ENCODE results near the gene ARHGEF6.

The ARHGEF6 gene

GRCh38 chrX:136687457-136687856 is 93.3 kb downstream of the ARHGEF6 start:
- Histone ChIP-seq H3K79me1 (replicated peaks; ENCODE audit: low read length, poor library complexity, severe bottlenecking) (no peaks in the 10 kb centered on the region), H3K4ac (ENCODE audit: low read depth in 1 of 2, low read length in 2 of 2) (no peak overlapping the region), H3K14ac (ENCODE audit: low read length in 2 of 2) (no peak overlapping the region), H3K4me3 (ENCODE audit: insufficient read depth in 1 of 2, low read depth in 1 of 2, low read length in 2 of 2) (no peak overlapping the region), H4K8ac (ENCODE audit: low read length) (no peak overlapping the region), H2AK5ac (ENCODE audit: low read length, severe bottlenecking) (no peak overlapping the region), H2AFZ (ENCODE audit: low read depth, low read length) (no peak overlapping the region), H2BK5ac (ENCODE audit: low read depth, low read length, poor library complexity, severe bottlenecking) (no peak overlapping the region), H3K23ac (ENCODE audit: low read length in 2 of 2) (no peak overlapping the region), H3K18ac (ENCODE audit: low read depth in 1 of 2, low read length in 2 of 2) (no peak overlapping the region), H2BK120ac (ENCODE audit: low read depth, low read length) (no peak overlapping the region), H3K36me3 (ENCODE audit: control insufficient read depth in 1 of 2, insufficient read depth in 2 of 2, low read depth in 1 of 2, low read length in 2 of 2) (no peaks in the 10 kb centered on the region), H3K27me3 (ENCODE audit: control insufficient read depth in 1 of 2, insufficient read depth in 1 of 2, low read length in 2 of 2) (no peaks in the 10 kb centered on the region), H2BK12ac (ENCODE audit: low read length in 2 of 2) (no peak overlapping the region), H3K4me2 (ENCODE audit: low read length, poor library complexity, severe bottlenecking) (no peak overlapping the region), H2BK15ac (ENCODE audit: low read depth, poor library complexity, severe bottlenecking) (no peak overlapping the region), H3K4me1 (ENCODE audit: control insufficient read depth, insufficient read depth, low read depth, low read length) (peaks cover 2% of the 10 kb centered on the region), H3K9ac (ENCODE audit: low read length) (no peak overlapping the region), H3K27ac (ENCODE audit: low read length, poor library complexity, severe bottlenecking) (no peak overlapping the region), H3K9me3 (ENCODE audit: control insufficient read depth, low read length) (no peaks in the 10 kb centered on the region), H4K91ac (ENCODE audit: low read length) (no peak overlapping the region)
- DNase-seq, result no peak
- no CpG with 5 or more reads among the region's 1 CpG for WGBS

GRCh38 chrX:136684120-136684519 is 96.6 kb downstream of the ARHGEF6 start:
- Histone ChIP-seq H2BK5ac (ENCODE audit: low read depth, low read length, poor library complexity, severe bottlenecking) (no peak overlapping the region), H3K4ac (ENCODE audit: low read depth in 1 of 2, low read length in 2 of 2) (no peak overlapping the region), H3K9ac (ENCODE audit: low read length) (no peak overlapping the region), H4K91ac (ENCODE audit: low read length) (no peak overlapping the region), H3K27me3 (ENCODE audit: control insufficient read depth in 1 of 2, insufficient read depth in 1 of 2, low read length in 2 of 2) (no peaks in the 10 kb centered on the region), H2BK12ac (ENCODE audit: low read length in 2 of 2) (no peak overlapping the region), H3K27ac (ENCODE audit: low read length, poor library complexity, severe bottlenecking) (no peak overlapping the region), H2BK120ac (ENCODE audit: low read depth, low read length) (no peak overlapping the region), H3K9me3 (ENCODE audit: control insufficient read depth, low read length) (no peaks in the 10 kb centered on the region), H3K79me1 (replicated peaks; ENCODE audit: low read length, poor library complexity, severe bottlenecking) (no peaks in the 10 kb centered on the region), H3K23ac (ENCODE audit: low read length in 2 of 2) (no peak overlapping the region), H3K4me2 (ENCODE audit: low read length, poor library complexity, severe bottlenecking) (no peak overlapping the region), H3K18ac (ENCODE audit: low read depth in 1 of 2, low read length in 2 of 2) (no peak overlapping the region), H3K4me1 (ENCODE audit: control insufficient read depth, insufficient read depth, low read depth, low read length) (no peaks in the 10 kb centered on the region), H3K4me3 (ENCODE audit: insufficient read depth in 1 of 2, low read depth in 1 of 2, low read length in 2 of 2) (no peak overlapping the region), H2AK5ac (ENCODE audit: low read length, severe bottlenecking) (no peak overlapping the region), H3K36me3 (ENCODE audit: control insufficient read depth in 1 of 2, insufficient read depth in 2 of 2, low read depth in 1 of 2, low read length in 2 of 2) (peaks cover 0 to 3% of the 10 kb centered on the region in 2 experiments), H2BK15ac (ENCODE audit: low read depth, poor library complexity, severe bottlenecking) (no peak overlapping the region), H3K14ac (ENCODE audit: low read length in 2 of 2) (no peak overlapping the region), H2AFZ (ENCODE audit: low read depth, low read length) (no peak overlapping the region), H4K8ac (ENCODE audit: low read length) (no peak overlapping the region)
- no peak for DNase-seq
- 87% methylated on average over 5 of the region's 5 CpGs for WGBS

DNA sequence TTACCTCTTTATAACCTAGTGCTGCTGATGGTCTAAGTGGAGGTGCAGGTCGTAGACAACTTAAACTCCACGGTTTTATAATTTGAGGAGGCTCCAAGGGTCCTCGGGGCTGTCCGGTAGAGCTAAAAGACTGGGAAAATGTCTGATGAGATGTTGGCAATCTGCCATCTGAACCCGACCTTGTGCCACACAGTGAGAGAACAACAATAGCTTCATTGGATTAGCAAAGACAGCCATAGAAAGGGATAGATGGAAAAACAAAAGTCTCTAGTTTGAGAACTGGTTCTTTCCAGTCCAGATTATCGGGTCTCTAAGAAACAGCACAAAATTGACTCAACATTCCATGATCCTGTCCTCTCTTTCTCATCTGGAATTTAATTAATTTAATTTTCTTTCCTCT is 101.2 kb downstream of the ARHGEF6 start:
- WGBS, result 87% methylated on average over 5 of the region's 6 CpGs
- Histone ChIP-seq H2AK5ac (ENCODE audit: low read length, severe bottlenecking) (no peak overlapping the region), H2BK5ac (ENCODE audit: low read depth, low read length, poor library complexity, severe bottlenecking) (no peak overlapping the region), H2AFZ (ENCODE audit: low read depth, low read length) (no peak overlapping the region), H3K14ac (ENCODE audit: low read length in 2 of 2) (no peak overlapping the region), H3K9ac (ENCODE audit: low read length) (no peak overlapping the region), H3K27me3 (ENCODE audit: control insufficient read depth in 1 of 2, insufficient read depth in 1 of 2, low read length in 2 of 2) (no peaks in the 10 kb centered on the region), H2BK12ac (ENCODE audit: low read length in 2 of 2) (no peak overlapping the region), H3K79me1 (replicated peaks; ENCODE audit: low read length, poor library complexity, severe bottlenecking) (no peaks in the 10 kb centered on the region), H3K4me1 (ENCODE audit: control insufficient read depth, insufficient read depth, low read depth, low read length) (no peaks in the 10 kb centered on the region), H3K27ac (ENCODE audit: low read length, poor library complexity, severe bottlenecking) (no peak overlapping the region), H3K18ac (ENCODE audit: low read depth in 1 of 2, low read length in 2 of 2) (no peak overlapping the region), H4K8ac (ENCODE audit: low read length) (no peak overlapping the region), H3K23ac (ENCODE audit: low read length in 2 of 2) (no peak overlapping the region), H3K36me3 (ENCODE audit: control insufficient read depth in 1 of 2, insufficient read depth in 2 of 2, low read depth in 1 of 2, low read length in 2 of 2) (peaks cover 0 to 3% of the 10 kb centered on the region in 2 experiments), H3K4ac (ENCODE audit: low read depth in 1 of 2, low read length in 2 of 2) (no peak overlapping the region), H4K91ac (ENCODE audit: low read length) (no peak overlapping the region), H2BK120ac (ENCODE audit: low read depth, low read length) (no peak overlapping the region), H2BK15ac (ENCODE audit: low read depth, poor library complexity, severe bottlenecking) (no peak overlapping the region), H3K4me2 (ENCODE audit: low read length, poor library complexity, severe bottlenecking) (no peak overlapping the region), H3K9me3 (ENCODE audit: control insufficient read depth, low read length) (no peaks in the 10 kb centered on the region), H3K4me3 (ENCODE audit: insufficient read depth in 1 of 2, low read depth in 1 of 2, low read length in 2 of 2) (no peak overlapping the region)
- DNase-seq, result no peak

DNA sequence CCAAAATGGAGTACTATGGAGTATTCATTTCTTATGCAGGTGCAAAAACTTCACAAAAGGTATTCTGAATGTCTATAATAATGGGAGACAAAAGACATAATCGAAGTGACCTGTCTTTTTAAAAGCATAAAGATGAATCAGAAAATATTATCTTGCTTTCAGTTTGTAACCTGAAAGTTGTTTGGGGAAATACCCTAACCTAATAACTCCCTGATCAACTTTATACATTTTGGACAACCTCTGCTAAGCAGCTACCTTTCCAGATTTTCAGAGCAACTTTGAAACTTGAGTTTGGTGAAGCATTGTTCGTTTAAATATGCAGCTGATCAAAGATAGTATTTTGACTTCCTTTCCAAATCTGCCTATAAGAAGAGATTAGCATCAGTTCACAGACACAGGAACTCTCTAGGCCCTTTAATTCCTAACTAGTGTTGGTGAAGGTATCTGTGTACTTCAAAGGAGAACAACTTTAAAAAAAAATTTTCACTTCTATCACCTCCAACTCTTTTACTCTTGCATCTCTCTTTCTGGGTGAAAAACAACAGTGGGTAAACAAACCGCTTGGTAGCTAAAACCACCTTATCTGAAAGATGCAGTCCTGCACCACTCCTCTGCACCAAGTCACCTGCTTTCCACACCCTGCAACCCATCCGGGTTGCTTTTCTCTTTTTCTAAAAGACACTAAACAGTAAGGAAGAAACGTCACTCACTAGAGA is 106.3 kb downstream of the ARHGEF6 start:
- H3K9me3 ChIP-seq (ENCODE audit: control insufficient read depth, low read length), result no peaks in the 10 kb centered on the region
- no peak overlapping the region for H2BK5ac ChIP-seq (ENCODE audit: low read depth, low read length, poor library complexity, severe bottlenecking)
- H2AK5ac ChIP-seq (ENCODE audit: low read length, severe bottlenecking), result no peak overlapping the region
- no peaks in the 10 kb centered on the region for H3K27me3 ChIP-seq (ENCODE audit: control insufficient read depth in 1 of 2, insufficient read depth in 1 of 2, low read length in 2 of 2)
- no peak overlapping the region for H3K4ac ChIP-seq (ENCODE audit: low read depth in 1 of 2, low read length in 2 of 2)
- no peak overlapping the region for H2BK12ac ChIP-seq (ENCODE audit: low read length in 2 of 2)
- H3K18ac ChIP-seq (ENCODE audit: low read depth in 1 of 2, low read length in 2 of 2), result no peak overlapping the region
- no peak overlapping the region for H3K27ac ChIP-seq (ENCODE audit: low read length, poor library complexity, severe bottlenecking)
- H2BK15ac ChIP-seq (ENCODE audit: low read depth, poor library complexity, severe bottlenecking), result no peak overlapping the region
- H3K4me3 ChIP-seq (ENCODE audit: insufficient read depth in 1 of 2, low read depth in 1 of 2, low read length in 2 of 2), result no peak overlapping the region
- no peak overlapping the region for H4K8ac ChIP-seq (ENCODE audit: low read length)
- no peak overlapping the region for H3K14ac ChIP-seq (ENCODE audit: low read length in 2 of 2)
- no peak overlapping the region for H2AFZ ChIP-seq (ENCODE audit: low read depth, low read length)
- H3K4me2 ChIP-seq (ENCODE audit: low read length, poor library complexity, severe bottlenecking), result no peak overlapping the region
- no peak overlapping the region for H3K9ac ChIP-seq (ENCODE audit: low read length)
- 100% methylated on average over 1 of the region's 5 CpGs for WGBS
- H3K79me1 ChIP-seq (replicated peaks; ENCODE audit: low read length, poor library complexity, severe bottlenecking), result no peaks in the 10 kb centered on the region
- no peaks in the 10 kb centered on the region for H3K4me1 ChIP-seq (ENCODE audit: control insufficient read depth, insufficient read depth, low read depth, low read length)
- H3K23ac ChIP-seq (ENCODE audit: low read length in 2 of 2), result no peak overlapping the region
- DNase-seq, result no peak
- H4K91ac ChIP-seq (ENCODE audit: low read length), result no peak overlapping the region
- H3K36me3 ChIP-seq (ENCODE audit: control insufficient read depth in 1 of 2, insufficient read depth in 2 of 2, low read depth in 1 of 2, low read length in 2 of 2), result no peaks in the 10 kb centered on the region
- H2BK120ac ChIP-seq (ENCODE audit: low read depth, low read length), result no peak overlapping the region

All from mesenchymal stem cell (in vitro differentiated cells and primary cell).